ENCODE results near the gene CABLES2.

Gene CABLES2

GRCh38 chr20:62358171-62359042 lies 48.7 kb downstream of the CABLES2 start:
- no peak for DNase-seq

GRCh38 chr20:62357681-62358080 lies 49.4 kb downstream of the CABLES2 start:
- no peak for DNase-seq

DNA sequence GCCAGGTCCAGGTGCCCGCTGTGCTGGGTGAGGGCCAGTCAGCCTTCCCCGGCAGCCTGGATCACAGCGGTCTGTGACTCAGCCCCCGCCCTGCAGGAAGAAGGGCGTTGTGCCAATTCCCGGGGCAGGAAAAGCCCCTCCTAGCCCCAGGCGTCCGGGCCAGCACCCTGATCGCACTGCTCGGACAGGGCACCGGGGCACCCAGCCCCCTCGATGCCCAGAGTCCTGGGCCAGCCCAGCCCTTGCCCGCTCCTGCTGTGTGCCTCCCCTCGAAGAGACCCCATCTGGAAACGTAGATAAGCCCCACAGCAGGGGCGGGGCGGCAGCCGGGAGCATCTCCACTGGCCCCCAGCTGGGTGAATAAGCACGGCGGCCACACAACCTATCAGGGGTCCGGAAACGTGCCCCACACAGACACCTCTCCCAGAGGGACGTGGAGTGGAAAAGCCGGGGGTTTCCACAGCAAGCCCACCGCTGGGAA lies 49.9 kb downstream of the CABLES2 start:
- DNase-seq, result no peak

DNA sequence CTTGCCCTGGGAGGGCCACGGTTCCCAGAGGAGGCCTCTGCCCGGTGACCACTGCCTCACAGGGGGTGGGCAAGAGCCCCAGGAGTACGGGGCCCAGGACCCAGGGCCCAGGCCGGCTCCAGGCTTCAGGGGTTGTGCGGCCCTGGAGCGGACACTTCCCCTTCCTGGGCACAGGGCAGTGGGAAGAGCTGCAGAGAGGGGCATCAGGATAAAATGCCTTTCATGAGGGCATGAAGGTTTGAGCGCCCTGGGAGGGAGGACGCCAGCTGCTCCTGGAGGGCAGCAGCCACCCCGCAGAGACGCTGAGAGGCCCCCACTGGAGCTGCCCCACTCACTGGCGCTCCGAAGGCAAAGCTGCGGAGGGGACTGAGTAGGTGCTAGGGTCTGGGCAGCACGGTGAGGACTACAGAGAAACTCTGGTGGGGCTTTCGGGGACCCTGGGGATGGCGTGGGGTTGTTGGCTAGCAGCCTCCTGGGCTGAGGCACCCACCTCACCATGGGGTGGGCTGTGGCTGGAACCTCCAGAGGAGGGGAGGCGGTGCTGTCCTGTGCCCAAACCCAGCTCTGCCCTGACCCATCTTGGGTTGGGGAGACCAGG lies 50.4 kb downstream of the CABLES2 start:
- no peak for DNase-seq

DNA sequence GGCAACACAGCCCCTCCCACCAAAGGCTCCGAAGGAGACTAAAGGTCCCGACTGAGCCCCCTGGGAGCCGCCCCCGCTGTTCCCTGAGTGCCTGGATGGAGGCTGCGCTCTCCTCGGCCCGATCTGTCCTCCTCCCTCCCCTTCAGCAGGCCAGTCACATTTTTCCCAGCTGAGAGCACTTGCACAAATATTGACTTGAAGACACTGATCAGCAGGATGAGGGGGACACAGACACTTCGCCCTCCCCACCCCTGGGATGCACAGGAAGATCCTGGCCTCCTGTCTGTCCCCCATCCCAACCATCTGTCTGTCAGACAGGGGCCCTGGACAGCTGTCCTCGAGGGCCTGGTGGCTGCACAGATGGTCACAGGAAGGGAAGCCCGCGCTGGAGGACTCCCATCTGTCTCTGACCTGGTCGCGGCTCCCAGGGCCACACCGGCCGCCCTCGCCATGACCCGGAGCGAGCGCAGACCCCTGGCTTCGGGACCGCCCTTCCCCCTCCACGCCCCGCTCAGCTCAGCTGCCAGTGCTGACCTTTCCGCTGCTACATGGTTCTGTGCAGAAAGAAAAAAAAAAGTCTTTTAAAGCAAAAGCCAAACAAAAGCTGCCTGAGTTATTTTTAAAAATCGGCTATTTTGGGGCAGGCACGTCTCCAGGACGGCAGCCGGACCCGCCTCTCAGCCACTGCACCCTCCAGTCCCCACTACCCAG lies 51.1 kb downstream of the CABLES2 start:
- no peak for DNase-seq

DNA sequence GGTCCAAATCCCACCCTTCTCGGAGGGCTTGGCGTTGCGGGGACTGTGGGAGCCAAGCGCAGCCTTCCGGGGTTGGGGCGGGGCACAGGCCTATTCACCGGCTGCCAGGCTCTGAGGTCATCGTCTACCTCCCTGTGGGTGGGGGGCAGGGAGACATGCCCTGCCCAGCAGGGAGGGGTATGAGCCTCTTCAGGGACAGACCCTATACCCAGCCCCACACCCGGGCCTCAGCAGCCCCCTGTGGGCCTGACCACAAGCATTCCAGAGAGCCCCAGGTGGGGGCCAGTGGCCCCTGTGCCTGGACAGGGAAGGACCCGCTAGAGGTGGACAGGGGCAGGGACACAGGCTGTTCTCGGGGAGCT lies 51.6 kb downstream of the CABLES2 start:
- no peak for DNase-seq

GRCh38 chr20:62354811-62355341 lies 52.2 kb downstream of the CABLES2 start:
- no peak for DNase-seq

GRCh38 chr20:62354031-62354808 lies 52.9 kb downstream of the CABLES2 start:
- no peak for DNase-seq

- DNase-seq, result no peak
Measured at GRCh38 chr20:62353289-62354030, 53.6 kb downstream of the CABLES2 start.

DNA sequence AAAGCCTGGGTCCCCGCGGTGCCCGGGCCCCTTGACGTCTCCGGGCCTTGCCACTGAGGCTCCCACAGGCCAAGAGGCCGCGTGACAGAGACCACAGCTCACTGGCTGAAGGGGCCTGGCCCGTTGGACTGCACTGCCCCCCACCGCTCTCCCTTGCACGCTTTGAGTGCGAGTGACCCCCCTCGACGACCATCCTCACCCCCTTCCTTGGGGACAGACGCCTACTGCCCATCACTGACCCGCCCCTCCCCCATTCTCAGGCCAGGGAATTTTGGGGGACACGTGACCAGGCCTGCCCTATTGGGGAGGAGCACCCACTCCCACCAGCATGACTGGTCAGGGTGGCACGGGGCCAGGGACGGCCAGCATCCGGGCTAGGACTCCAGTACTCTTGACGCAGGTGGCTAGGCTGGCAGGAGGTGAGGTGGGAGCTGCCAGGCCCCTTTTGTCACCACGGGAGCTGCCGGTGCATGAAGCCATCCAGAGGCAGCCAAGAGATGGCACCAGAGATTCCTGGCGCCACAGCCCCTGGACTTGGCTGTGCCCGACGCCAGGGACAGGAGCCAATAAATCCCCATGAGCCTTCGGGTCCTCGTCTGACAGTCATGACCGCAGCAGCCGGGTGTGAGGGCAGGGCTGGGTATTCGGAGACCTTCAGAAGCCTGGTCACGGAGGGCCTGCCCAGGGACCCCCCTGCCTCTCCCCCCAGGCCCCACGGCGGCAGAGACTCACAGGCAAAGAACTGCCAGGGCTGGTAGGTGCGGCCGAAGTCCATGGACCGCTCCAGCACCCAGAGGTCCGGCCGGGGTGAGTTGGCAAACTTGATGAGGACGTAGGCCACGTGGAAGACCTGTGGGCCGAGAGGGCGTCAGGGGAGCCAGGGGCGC lies 54.4 kb downstream of the CABLES2 start:
- no peak for DNase-seq

- DNase-seq, result no peak
Measured at GRCh38 chr20:62351469-62352401, 55.4 kb downstream of the CABLES2 start.

DNA sequence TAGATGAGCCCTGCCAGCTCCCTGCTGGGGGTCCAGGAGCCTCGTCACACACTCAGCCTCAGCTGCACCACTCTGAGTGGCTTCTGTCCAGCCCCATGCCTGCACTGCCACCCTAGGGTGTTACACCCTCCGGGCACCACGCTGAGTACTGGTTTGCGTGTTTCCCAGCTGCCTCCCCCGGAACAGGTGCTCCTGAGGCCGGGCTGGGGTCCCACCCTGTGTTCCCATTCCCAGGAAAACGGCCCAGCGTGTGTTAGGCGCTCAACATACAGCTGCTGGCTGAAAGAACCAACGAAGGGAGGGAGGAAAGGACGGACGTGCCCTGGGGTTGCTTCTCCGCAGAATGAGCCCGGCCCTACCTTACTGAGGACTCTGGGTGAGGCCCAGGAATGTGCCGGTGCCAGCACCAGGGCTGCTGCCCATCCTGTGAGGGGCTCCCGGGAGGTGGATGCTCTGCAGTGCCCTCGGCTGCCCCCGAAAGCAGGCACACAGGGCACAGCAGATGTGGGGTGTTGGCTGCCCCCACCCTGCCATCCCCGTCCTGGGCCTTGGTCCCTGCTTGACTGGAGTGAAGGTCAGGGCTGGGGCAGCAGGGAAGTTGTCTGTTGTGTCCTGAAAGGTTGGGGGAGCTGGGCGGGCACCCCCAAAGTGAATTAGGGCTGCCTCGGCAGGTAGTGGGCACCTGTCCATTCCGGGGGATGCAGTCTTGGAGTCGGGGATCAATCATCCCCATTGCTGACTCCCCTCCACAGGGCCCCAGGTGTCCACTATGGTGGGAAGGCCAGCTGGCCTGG lies 56.3 kb downstream of the CABLES2 start:
- DNase-seq, result no peak

- no peak for DNase-seq
Measured at GRCh38 chr20:62350098-62350628, 56.9 kb downstream of the CABLES2 start.

DNA sequence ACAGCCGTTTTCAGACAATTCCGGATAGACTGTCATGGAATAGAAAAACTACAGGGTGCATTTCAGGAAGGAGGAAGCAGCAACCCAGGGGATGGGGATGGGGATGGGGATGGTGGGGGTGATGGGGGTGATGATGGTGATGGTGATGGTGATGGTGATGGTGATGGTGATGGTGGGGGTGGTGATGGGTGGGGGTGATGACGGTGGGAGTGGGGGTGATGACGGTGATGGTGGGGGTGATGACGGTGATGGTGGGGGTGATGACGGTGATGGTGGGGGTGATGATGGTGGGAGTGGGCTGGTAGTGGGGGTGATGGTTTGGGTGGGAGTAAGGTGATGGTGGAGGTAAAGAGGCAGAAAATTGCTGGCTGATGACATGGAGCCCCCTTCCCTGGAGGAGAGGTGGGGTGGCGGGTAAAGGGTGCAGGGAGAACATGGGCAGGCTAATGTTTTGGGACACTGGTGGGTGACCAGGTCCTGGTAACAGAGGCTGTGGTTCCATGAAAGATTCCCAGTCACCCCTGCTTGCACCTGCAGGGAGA lies 57.5 kb downstream of the CABLES2 start:
- no peak for DNase-seq

DNA sequence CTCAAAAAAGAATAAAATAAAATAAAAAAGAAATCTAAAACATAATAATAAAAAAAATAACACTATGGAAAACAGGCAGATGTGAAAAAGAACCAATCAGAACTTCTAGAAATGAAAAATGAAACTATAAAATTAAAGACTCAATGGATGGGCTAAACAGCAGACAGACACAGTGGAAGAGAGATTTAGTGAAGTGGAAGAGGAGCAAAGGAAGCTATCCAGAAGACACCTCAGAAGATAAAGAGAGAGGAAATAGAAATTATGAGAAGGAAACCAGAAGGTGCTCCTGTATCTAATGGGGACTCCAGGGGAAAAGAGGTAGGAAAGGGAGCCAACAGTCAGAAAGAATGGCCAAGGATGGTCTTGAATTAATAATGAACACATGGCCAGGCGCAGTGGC lies 58.5 kb downstream of the CABLES2 start:
- no peak for DNase-seq

DNA sequence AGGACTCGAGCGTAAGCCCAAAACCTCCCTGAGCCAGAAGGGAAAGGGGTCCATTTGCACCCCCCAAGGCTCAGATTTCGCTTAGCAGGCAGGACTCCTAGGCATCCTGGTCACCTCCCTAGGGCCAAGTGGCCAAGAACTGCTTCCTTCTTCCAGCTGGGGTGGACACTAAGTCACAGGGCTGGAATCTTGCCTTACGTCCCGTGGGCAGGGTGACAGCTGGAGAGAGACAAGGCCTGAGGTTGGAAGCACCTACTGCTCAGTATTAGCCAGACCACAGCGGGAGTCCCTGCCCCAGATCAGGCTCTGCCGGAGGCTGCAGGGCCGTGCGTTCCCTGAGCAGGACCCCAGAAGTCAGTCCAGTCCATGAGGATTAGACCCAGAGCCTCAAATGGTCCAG lies 59.6 kb downstream of the CABLES2 start:
- DNase-seq, result no peak

- no peak for DNase-seq
Measured at GRCh38 chr20:62347151-62347404, 60.0 kb downstream of the CABLES2 start.

DNA sequence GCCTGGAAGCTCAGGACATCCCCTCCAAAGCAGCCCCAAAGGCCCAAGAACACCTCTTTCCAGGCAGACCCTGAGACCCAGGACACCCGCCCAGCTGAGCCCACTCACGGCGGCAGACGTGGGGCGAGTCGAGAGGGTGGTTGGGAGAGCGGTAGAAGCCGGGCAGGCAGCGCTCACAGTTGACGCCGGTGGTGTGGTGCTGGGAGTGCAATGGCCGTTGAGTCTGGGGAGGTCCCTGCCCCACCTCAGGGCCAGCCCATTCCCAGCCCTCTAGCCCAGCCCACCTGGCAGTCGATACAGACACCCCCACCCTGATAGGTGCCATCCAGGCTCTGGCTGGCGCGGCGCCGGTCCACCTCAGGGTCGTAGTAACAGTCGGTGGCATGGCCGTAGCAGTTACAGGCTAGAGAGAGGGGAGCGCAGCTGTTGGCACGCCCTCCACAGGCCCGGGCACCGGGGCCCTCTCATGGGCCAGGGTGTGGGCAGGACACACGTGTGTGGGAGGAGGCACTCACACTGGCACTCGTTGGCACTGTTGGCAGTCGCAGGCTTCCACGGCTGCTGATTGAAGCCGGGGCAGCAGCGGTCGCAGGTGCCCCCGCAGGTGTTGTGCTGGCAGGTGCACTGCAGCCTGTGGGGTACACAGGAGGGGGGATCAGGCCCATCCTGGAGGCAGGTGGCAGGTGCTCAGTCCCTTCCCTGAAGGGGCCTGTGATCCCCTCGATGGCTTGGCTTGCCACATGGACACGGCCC lies 60.5 kb downstream of the CABLES2 start:
- DNase-seq, result no peak
